ENCODE measurements around the gene PAQR7. TPM values are rescaled to one million over a fixed set of nuclear protein-coding genes. Genes with fewer than 3 reads are reported as not detected.

PAQR7 gene
- total and polyA plus RNA-seq, 2 experiments from 2014 or later, result 4.0 to 5.2 TPM

GRCh38 chr1:25872713-25873112 is 2.8 kb downstream of the PAQR7 start (continued):
- TF ChIP-seq ZNF462 (CRISPR knock-in tag; IDR thresholded peaks at IDR 0.05) (no peak), NANOG (IDR thresholded peaks at IDR 0.05; ENCODE audit: borderline replicate concordance) (no peak), EZH2 (IDR thresholded peaks at IDR 0.05; ENCODE audit: low read depth, unreplicated experiment) (no peak)

- H3K4me3 Mint-ChIP-seq, result no peak overlapping the region
- no peaks in the 10 kb centered on the region for H3K36me3 ChIP-seq (ENCODE audit: insufficient read depth)
- H3K4me2 ChIP-seq, result 0 out of 2 replicates have a peak overlapping the region, but pooled peaks have one; percentile 20
- H3K79me2 ChIP-seq (replicated peaks; ENCODE audit: insufficient read depth), result no peaks in the 10 kb centered on the region
- H3K27me3 ChIP-seq (ENCODE audit: insufficient read depth), result peaks cover 8% of the 10 kb centered on the region
- H3K36me3 Mint-ChIP-seq (ENCODE audit: low read depth), result no peaks in the 10 kb centered on the region
- peaks cover 5% of the 10 kb centered on the region for H3K27me3 Mint-ChIP-seq (ENCODE audit: insufficient read depth, low read depth, poor library complexity)
- no peaks in the 10 kb centered on the region for H3K9me2 ChIP-seq (ENCODE audit: insufficient read depth)
- no peak for TF ChIP-seq JUNB (IDR thresholded peaks at IDR 0.05; ENCODE audit: unreplicated experiment)
- TF ChIP-seq EZH2 (IDR thresholded peaks at IDR 0.05; ENCODE audit: low read depth, unreplicated experiment), result no peak
- no peak overlapping the region for H2AFZ ChIP-seq
- 0 out of 2 replicates have a peak, but pooled peaks cover 3% of the 10 kb centered on the region for H3F3A ChIP-seq (replicated peaks; ENCODE audit: low read depth)
- H3K4me1 ChIP-seq (ENCODE audit: insufficient read depth), result peaks cover 32% of the 10 kb centered on the region
- peaks cover 32% of the 10 kb centered on the region for H3K4me1 Mint-ChIP-seq
- ATAC-seq (no peak), DNase-seq (ENCODE audit: low spot score) (no peak)
- no peak overlapping the region for H3K27ac ChIP-seq (ENCODE audit: low read depth)
- no peaks in the 10 kb centered on the region for H4K20me1 ChIP-seq (replicated peaks; ENCODE audit: insufficient read depth)
- H3K27ac Mint-ChIP-seq, result no peak overlapping the region
- no peak overlapping the region for H3K4me3 ChIP-seq
- no peaks in the 10 kb centered on the region; the same call in 2 of the 3 replicates for H3K9me3 Mint-ChIP-seq
Observed at GRCh38 chr1:25871704-25872494, 3.6 kb downstream of the PAQR7 start.

All from GM23338 (cell line).